GM19372 (cell line): Measurements from ENCODE around the gene NALCN.
A peak's percentile ranks its signal among the peaks of the same experiment; 100 is the strongest.

Experiments used
- ATAC-seq: cut with Tn5 transposase; IDR thresholded peaks from one replicate; pipeline ENCODE4 v1.9.1; 2021; ENCODE audit warnings: mild to moderate bottlenecking, low read depth, moderate library complexity; ENCODE audit not compliant: unreplicated experiment

The NALCN gene

DNA sequence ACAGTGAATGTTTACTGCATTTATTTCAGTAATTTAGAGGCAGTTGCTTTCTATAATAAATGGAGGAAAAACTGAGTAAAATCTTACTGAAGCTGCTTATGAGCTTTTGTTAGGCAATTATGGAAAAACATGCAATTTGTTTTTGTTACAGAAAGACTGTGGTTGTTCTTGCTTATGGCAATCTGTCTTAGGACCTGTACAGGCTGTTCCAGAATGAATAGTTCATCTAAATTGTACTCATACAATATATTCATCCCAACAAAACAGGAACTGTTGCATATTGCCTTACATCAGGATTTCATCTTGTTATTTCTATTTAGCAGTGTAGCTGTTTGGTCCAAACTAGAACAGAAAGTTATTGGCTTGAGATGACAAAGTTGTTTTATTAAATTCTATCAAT lies 199.2 kb downstream of the NALCN start:
- no peak for ATAC-seq

DNA sequence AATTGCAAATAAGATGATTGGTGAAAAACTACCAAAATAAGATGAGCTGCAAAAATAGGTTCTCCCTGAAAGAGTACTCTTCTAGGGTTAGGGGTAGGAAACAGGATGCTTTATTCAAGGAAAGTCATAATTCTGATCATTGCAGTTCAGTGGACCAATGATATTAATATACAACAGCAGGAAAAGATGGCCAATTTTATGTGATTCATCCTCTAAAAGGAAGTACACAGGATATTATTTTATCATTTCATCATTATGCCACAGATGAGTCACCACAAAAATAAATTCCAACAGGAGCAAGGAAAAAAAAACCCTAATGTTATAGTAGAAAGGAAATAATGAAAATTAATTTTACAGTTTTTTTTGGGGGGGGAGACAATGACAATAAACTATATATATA lies 205.0 kb downstream of the NALCN start:
- ATAC-seq, result no peak

DNA sequence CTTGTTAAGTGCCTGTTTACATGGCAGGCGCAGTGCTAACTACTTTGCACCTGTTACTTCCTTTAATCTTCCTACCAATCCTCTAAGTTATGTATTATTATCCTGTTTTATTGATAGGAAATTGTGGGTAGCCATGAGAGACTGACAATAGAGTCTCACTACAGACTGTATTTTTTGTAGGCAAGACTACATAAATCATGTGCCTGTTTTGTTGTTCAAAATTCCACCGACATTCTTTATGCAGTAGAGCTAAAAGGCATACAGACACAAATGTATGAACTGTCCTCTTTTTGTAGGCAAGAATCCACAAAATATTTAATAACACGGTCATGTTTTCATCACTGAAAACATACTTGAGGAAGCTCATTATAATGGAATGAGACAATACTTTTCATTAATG lies 205.5 kb downstream of the NALCN start:
- no peak for ATAC-seq

DNA sequence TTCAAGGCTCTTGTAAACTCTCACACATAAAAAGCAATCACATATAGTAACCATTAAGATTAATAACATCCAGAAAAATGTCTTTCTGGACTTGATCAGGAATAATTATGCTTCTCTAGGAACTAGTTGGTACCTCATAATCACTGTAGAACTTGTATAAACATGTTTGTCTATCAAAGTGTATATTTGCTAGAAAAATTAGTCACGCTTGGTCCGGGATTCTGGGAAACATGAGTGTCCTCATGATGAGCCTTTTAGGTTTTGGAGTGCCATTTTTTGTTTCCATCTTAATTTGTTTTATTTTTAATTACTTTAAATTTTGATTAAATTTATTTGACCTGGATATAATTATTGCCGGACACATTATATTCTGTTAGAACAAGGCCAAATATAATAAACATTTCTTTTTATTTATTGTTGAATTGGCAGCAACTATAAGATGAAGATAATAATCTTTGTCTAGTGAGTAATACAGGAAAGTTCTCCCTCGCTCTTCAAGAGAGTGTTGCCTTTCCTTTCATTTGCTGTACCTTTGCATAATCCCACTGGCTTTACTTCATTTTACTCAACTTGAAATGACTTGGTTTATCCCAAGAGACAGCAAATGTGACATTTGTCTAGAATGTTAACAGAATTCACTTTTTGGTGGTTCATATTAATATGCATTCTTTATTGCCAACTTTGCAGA lies 207.0 kb downstream of the NALCN start:
- ATAC-seq, result no peak

DNA sequence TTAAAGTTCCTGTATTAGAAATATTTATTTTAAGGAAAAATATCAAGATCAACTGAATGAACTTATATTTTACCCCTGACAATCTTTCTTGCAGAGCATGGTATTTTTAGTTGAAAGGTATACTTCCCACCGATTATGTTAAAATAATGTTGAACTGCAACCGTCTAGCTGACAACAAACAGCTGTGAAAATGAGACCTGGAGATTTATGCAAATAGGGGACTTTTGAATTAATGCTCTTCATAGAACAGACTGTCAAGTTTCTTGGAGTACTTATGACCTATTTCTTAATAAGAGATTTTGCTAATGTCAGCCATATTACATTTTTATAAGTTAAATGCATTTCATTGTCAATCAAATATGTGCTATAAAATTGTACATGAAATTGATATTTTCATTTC lies 210.9 kb downstream of the NALCN start:
- ATAC-seq, result peak; percentile 58

DNA sequence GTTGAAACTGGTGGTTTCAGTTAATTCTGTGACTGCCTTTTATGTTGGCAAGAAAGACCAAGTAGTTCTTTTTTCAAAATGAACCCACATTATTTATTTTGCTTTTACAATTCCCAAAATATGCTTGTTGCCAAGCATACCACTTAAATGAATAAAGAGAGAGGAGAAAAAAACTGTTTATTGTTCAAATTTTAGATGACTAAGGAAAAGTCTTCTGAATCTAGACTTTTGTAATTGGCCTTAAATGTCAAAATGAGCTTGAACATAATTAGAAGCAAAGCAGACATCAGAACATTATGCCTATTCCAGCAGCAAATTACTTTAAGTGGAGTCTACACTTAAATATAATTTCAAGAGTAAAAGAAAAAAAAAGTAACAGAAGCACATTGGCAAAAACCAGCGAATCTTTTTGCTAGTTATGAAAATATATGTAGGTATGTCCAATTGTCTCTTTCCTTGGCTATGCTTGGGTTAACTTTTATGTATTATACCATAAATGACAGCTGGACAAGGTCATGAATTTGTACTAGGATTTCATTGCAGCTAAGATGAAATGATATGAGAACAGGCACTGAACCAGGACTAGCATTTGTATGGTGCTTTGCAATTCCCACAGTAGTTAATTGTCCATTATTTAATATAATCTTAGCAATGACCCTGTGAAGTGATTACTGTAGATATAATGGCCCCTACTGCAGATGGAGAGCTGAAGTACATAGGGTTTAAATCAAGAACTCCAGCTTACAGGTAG lies 211.9 kb downstream of the NALCN start:
- no peak for ATAC-seq

DNA sequence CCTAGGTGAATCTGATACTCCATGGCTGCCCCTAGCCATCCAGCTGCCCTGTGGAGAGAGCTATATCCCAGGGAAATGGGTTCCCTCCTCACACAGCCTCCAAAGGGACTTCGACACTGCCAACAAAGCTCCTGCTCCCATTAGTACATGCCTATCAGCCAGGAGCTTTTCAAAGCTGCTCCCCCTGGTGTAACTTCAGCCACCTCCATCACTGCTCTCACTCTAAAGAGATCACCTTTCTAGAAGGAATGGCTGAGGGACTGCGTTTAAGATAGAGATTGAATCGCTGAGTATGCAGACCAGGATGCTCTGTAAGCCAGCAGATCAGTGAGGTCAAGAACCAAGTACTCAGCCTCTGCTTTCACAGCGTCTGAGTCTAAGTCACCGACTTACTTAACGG lies 213.7 kb downstream of the NALCN start:
- ATAC-seq, result no peak

GRCh38 chr13:101190976-101191375 lies 225.3 kb downstream of the NALCN start:
- no peak for ATAC-seq

DNA sequence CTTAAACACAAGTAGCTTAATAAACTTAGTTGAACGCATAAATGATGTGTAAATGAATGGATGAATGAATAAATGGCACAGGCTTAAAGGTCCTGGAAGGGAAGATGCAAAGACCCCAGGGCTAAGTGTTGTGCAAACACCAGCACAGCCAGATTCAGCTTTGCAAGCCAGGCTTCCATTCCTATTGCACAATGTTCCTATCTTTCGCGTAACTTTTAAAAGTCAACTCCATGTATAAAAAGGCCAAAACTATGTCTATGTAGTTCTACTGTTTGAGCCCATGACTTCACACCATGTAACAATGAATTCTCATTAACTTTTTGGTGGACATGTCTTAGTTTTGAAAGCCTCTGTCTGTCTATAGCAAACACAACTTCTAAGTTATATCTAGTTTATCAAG lies 226.0 kb downstream of the NALCN start:
- ATAC-seq, result no peak

- no peak for ATAC-seq
These were observed 230.7 kb downstream of the NALCN start for GRCh38 chr13:101185606-101186005.

DNA sequence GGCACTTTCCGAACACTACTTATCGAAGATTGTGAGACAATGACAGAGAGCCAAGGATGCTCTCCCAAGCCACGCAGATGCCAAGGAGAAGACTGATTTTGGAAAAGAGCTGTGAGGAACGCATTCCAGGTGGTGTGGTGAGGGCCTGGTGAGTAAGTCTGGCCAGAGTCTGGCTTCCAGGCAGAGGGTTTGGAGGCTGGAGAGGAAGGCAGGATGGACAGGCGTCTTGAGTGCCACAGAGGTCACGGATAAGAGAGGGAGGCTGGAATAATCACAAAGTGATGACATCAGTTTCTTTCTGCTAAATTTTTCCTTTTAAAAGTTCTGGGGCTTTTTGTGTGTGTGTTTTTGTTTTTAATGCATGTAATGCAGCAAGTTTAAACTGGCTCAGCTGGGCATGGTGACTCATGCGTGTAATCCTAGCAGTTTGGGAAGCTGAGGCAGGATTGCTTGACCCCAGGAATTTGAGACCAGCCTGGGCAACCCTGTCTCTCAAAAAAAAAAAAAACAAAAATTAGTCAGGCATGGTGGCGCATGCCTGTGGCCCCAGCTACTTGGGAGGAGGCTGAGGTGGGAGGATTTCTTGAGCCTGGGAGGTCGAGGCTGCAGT lies 235.1 kb downstream of the NALCN start:
- ATAC-seq, result no peak

DNA sequence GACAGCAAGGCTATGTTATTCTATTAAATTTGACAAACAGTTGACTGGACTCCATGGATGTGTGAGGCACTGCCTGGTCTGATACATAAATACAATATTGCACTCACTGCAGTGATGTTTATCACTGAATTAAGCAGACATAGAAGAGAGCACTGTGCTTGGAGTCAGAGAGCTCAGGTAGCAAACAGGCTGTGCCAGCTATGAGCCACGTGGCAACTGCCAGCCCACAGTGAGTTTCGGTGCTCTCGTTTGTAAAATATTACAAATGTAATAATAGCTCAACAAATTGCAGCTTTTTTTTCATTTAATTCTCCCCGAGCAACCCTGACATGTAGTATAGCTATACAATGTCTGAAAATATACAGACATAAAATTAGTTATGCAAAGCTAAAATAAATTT lies 237.3 kb downstream of the NALCN start:
- ATAC-seq, result no peak

GRCh38 chr13:101178406-101178805 lies 237.9 kb downstream of the NALCN start:
- ATAC-seq, result no peak

GRCh38 chr13:101170306-101170705 lies 246.0 kb downstream of the NALCN start:
- no peak for ATAC-seq

- ATAC-seq, result no peak
These were observed 259.0 kb downstream of the NALCN start for GRCh38 chr13:101157261-101157660.

DNA sequence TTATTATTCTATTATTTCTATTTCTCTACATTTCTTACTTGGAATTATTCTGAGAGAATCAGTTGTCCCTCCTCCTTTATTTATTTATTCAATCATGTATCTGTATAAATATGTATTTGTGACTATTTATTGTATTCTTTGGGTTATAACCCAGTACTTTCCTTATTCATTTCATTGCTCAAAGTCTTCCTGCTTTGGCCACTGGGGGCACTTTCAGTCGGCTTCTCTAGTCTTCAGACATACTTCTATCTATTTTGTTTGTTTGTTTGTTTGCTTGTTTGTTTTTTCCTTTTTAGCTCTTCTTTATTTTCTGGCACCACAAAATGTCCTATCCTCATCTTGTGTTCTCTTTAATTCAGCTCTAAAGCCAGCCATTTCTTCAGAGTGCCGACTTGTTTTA lies 260.4 kb downstream of the NALCN start:
- ATAC-seq, result no peak

DNA sequence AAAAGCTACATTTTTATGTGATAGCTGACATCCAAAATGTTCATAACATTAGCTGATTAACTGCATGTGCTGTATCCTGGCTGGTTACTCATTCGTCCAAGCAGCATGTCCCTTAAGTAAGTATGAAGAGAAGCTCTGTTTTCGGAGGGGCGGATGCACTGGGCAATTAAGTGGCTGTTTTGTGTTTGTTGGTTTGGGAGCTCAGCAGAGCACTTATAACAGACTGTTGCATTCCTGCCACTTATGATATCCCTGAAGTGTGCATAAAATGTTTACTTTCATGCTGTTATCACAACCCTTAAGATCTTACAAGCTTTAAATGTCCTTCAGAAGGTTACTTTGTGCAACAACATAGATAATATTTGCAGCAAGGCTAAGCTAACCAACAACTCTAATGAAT lies 264.1 kb downstream of the NALCN start:
- ATAC-seq, result no peak

- ATAC-seq, result no peak
These were observed 265.3 kb downstream of the NALCN start for GRCh38 chr13:101150998-101151397.

- no peak for ATAC-seq
These were observed 266.4 kb downstream of the NALCN start for GRCh38 chr13:101149735-101150384.

DNA sequence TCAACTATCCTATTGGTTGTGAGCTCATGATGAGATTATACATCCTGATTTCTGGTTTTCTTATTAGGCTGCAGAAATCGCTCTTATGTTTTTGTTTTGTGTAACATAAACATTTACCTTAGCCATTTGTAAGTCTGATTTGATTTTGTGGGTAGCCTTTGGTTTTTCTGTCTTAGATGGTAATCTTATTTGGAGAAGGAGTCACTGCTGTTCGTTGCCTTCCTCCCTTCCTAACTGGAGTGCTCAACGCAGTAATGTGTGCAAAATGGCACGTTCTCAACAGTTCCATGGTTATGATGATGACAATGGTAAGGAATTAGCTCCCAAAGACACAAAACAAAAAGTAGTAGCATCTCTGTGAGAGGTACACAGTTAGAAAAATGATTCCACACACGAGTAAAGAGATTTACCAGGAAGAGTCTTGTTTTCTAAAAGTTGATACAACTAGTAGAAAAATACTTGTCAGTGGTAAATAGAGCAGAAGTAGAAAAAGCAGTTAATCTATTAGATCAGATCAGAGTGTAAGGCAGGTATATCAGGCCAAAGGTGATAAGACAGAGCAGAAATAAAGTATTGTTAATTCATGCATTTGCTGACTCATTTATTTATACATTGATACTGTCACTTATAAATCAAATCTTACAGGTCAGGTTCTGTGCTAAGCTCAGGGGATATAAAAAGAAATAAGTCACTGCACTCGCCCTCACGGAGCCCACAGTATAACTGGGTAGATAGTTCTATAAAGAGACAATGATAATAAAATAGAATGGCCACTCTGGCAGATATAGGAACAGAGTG lies 270.0 kb downstream of the NALCN start:
- ATAC-seq, result no peak
